Left renal cortex interstitium (tissue), 4 donors: ENCODE results near the gene ZNF275. TPM values are rescaled to one million over a fixed set of nuclear protein-coding genes. Genes with fewer than 3 reads are reported as not detected.
"Not testable (repeated sequence)": the region's sequence is repeated elsewhere in the genome, so short reads cannot be mapped to it uniquely, and the experiment has no call there.

ENCODE experiments used
- DNase-seq, 4 donors: peaks; one replicate each; pipeline ENCODE4 v3.0.0-alpha.2; 2013; ENCODE audit warnings: low read depth in 4 of 4, low spot score in 2 of 4, missing footprints in 1 of 4
- polyA plus RNA-seq, 4 donors: library from polyadenylated mRNA; unstranded; fragments of 120-200 nt; gene quantifications; one replicate each; pipeline ENCODE4 v1.2.1, GENCODE V29; 2013; ENCODE audit not compliant: insufficient read length in 4 of 4

Gene ZNF275
- polyA plus RNA-seq, 4 donors = 16.8 to 21.7 (median 19.0) TPM

DNA sequence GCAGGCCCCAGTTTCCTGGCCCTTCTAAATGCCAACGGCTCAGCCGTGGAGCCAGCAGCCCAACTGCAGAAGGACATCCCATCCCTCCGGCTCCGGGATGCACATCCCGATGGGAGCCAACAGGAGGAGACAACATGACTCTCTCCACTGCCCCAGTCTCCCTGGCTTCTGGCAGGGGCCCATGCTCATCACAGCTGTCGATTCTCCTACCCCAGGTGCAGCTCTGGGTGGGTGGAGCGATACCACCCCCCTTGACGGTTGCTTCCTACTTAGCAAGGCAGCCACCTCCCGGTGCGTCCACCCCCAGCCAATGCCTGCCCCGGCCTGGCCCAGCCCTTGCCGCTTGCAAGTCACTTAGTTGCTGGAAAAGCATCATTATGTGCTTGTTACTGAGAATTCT, 19.5 kb downstream of the ZNF275 start:
- DNase-seq = no peak

DNA sequence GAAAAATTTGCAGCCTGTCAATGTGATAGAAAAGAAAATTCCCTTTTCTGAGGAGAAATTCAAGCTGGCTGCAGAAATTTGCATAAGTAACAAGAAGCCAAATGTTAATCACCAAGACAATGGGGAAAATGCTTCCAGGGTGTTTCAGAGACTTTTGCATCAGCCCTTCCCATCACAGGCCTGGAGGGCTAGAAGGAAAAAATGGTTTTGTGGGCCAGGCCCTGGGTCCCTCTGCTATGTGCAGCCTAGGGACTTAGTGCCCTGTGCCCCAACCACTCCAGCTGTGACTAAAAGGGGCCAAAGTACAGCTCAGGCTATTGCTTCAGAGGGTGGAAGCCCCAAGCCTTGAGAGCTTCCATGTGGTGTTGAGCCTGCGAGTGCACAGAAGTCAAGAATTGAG, 23.9 kb downstream of the ZNF275 start:
- DNase-seq = no peak

DNA sequence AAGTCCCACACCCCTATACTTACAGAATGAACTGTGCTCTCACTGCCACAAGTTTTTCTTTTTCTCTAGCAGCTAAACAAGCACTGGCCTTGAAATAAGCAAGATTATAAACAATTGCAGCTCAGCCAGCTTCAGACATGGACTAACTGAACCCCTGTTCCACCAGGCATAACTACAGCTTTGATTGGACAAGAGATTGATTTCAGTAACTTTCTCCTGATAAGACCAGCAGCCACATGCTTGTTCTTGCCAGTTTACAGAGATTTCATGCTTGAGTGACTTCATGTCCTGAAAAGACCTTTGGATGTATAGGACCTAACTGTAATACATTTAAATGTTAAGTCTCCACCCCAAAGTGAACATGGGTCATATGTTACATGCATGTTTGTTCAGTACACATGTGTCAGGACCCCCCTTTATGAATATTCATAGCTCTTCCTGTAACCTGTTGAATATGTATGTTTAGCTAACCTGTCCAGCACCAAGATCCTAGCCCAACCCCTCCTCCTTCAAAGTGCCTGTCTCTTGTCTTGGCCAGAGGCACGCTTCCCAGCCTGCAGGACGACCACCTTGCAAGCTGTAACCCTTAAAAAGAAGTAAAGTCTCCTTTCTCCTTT, 27.9 kb downstream of the ZNF275 start:
- DNase-seq = no peak

DNA sequence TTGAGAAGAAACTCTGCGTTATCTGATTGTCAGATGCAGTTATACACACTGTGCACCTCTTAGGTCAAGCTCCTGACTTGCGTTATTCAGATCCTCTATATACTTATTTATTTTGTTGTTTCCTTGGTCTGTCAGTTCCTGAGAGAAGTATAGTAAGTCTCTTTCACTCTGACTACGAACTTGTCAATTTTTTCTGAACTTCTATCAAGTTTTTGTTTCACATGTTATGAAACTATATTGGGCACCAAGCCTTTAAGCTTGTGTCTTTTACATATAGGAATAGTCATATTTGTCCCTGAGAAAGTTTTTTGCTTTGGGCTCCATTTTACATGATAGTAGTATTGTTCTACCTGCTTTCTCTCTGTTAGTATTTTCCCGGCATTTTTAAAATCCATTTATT, 31.7 kb downstream of the ZNF275 start:
- DNase-seq = no peak

DNA sequence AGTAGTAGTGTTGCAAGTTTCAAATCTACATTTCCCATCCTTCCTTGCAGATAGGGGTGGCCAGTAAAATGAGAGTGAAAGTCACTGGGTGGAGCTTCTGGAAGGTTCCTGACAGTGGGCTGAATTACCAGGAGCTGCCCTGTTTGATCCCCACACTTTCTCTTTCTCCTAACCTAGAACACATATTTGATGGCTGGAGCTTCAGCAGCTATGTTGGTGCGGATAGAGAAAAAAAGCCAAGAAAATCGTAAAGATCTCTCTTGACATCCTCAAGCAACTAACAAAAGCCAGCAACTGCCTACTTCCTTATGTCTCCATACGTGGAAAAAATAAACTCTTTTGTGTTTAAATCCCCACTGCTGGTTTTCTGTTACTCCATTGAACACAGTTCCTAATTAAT, 32.2 kb downstream of the ZNF275 start:
- no peak for DNase-seq

DNA sequence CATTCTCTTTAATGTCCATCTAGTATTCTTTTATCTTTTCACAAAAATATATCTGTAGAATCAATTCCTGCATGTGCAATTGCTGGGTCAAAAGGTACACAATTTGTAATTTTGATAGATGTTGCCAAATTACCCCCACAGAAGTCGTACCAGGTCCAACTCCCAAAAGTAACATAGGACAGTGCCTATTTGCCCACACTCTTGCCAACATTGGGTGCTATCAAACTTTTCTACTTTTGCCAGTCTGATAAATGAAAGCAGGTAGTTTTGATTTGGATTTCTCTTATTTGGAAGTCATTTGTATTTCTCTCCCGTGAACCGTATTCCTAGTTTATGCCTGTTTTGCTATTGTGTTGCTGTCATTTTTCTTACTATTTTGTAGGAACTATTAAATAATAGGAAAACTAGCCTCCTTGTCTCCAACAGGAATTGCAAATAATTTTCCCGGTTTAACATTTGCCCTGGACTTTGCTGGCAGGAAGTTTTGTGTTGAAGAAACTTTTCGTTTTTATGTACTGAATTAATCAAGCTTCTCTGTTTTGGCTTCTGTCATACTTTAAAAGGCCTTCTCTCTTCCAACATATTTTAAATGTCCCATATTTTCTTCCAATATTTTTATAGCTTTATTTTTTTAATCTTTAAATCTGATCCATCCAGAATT, 33.1 kb downstream of the ZNF275 start:
- DNase-seq = no peak

DNA sequence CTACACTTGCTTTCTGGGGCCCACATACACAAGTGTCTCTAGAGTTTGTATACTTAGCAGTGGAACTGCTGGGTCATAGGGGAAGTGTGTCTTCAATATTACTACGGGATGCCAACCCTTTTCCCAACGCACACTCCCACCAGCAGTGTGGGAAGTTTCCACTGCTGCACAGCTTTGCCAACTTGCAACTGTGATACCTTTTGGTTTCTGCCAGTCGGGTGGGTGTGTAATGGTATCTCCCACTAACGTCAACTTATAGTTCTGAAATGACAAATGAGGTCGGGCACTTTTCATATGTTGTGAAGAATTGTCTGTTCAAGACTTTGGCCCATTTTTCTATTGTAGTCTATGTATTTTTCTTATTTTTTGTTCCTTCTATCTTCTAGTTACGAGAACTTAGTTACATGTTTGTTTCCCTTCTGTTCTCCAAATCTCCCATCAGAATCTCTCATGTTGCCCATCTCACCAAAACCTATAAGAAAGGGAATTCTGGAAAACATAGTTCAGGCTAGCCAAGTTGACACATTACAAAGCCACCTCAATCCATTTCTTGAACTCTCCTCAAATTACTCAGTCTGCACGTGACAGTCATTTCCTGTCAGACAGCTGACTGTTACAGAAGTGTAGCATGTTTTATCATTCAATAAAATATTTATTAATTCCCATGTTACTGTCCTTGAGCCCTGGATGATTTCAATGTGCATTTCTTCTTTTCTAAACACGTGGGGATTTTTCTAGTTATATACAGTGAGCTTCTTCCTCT, 36.5 kb downstream of the ZNF275 start:
- DNase-seq = no peak

DNA sequence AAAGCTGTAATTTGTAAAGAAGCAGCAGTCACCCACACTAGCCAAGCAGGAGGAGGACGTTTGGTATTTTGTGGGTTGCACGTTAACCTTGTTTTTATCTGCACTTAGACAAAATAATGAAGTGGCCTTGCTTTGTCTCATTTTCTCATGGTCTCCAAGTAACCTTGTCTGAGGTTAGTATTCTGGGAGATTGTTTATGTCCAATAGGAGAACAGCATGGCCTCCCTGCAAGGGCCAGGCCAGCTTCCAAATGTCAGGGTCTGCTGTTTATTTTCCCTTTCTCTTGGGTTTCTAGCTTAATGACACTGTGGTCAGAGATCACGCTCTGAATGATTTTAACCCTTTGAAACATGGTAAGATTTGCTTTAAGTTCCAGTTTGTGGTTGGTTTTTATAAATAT, 37.3 kb downstream of the ZNF275 start:
- DNase-seq = no peak

DNA sequence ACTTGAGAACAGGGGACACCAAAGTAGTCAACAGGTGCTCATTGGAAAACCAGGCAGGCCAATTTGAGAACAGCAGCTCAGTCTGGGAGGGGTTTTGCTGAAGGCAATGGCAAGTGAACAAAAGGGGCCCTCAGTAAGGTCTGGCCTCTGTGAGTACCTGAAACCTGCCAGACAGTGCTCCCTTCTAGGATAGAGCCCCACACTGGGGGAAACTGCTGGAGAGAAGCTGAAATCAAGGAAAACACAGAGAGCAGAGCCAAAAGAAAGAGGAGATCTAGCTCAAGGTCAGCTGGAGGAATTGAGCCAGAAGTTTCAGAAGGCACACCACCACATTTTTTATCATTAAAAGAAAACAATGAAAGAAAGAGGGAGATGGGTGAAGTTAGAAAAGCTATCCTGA, 39.0 kb downstream of the ZNF275 start:
- DNase-seq = no peak

DNA sequence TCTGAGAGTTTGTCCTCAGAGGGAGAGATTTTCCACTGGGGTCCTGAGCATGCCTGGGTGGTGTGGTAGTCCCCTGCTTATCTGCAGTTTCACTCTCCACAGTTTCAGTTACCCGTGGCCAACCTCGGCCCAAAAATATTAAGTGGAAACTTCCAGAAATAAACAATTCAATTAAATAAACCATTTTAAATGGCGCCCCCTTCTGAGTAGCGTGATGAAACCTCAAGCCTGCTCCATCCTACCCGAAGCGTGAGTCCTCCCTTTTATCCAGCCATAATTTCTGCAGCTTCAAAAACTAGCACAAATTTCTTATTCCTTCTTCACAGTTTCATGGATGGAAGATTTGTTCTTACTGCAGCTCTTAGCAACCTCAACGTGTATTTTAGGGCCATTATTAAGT, 40.5 kb downstream of the ZNF275 start:
- DNase-seq = no peak

DNA sequence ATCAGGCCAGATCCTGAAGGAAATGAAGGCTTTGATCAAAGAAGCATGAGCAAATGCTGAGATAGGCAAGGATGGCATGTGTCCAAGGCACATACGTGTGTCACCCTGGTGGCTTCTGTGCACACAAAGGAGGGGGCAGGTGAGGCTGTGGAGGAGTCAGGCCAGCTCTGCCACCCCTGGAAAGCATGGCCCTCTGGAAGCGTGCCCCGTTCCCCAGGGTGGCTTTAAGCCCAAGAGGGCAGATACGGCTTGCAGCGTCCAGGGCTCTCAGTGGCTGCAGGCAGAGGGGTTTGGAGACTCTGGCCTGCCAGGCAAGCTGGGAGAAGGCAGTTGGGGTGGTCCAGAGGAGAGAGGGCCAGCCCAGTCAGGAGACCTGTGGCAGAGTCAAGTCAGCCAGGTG, 41.6 kb downstream of the ZNF275 start:
- no peak for DNase-seq

DNA sequence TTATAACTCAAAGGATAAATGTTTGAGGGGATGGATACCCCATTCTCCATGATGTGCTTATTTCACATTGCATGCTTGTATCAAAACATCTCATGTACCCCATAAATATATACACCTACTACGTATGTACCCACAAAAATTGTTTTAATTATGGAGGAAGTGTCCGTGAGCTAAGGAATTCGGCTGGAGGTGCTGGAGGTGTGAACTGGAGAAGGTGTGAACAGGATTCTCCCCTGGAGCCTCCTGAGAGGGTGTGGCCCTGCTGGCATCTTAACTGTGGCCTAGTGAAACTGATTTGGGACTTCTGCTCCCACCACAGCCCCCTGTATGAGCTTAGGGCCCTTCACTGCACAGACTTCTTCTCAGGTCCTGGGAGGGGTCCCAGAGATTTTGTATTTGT, 43.8 kb downstream of the ZNF275 start:
- DNase-seq = no peak

DNA sequence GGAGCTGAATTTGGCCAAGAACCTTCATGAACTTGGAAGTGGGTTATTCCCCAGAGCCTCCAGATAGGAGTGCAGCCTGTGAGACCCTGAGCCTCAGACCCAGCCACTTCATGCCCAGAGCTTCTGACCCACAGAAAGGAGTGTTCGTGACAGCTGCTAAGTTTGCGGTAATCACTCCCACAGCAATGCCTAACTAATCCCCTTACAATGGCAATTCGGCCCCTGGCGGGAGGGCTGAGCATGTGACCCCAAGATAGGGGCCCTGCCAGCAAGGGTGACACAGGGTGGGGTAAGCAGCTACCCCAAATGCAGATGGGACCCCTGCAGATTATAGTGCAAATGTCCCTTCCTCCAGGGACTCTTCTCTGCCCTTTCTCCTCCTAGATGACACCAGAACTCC, 44.7 kb downstream of the ZNF275 start:
- DNase-seq = no peak

DNA sequence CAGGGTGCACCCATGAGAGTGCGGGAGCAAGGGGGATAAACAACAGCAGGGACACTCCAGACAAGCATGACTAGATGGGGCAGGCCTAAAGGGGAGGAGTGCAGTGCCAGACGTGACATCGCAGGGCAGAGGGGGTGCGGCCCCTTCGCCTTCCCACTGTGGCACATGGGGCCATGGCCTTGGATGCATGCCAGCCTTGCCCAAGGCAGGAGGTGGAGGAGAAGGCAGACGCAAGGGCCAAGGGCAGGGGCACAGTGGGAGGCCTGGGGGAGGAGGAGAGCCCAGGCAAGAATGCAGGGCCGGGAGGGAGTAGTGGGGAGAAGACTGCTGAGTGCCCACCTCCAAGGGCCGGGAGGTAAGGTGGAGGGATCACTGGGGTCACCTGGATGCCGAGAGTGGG, 45.6 kb downstream of the ZNF275 start:
- DNase-seq = no peak

DNA sequence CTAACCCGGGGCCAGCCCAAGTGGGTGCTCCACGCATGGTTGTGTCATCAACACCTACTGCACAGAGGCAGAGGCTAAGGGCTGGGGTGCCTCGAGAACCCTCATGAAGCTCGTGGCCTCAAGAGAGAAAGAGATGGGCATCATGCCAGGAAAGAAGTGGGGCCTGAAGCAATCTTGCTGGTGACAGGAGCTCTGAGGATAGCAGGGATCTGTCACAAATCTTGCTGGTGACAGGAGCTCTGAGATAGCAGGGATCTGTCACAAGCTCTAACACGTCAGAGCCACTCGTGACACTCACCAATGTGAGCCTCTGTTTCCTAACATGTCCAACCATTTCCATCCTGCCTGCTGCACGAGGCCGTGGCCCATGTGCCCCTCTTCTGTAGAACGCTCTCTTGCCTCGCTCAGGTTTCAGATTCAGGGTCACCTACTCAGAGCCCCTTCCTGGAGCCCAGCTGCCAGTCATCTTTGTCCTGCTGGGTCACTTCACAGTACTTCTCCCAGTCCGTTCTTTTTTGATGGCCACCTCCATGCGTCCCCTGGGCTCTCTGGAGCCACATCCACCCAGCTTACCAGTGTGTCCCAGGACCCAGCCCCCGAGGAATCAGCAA, 46.1 kb downstream of the ZNF275 start:
- DNase-seq = no peak

DNA sequence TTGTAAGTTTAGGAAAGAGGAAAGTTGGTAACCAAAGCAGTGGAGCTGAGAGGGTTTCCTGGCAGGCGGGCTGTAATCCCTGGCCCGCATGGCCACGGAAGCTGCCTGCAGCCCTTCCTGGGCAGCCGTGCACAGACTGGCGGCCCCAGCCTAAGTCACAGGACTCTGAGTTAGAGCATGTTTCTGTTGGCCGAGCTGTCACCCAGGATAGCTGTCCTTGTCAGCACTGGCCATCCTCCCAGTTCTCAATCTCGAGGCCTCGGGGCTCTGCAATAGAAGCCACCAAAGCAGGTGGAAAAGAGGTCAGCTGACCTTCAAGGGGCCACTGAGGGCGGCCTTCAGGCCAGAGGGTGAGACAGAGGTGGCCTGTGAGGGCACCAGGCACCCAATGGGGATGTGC, 46.7 kb downstream of the ZNF275 start:
- DNase-seq = no peak

DNA sequence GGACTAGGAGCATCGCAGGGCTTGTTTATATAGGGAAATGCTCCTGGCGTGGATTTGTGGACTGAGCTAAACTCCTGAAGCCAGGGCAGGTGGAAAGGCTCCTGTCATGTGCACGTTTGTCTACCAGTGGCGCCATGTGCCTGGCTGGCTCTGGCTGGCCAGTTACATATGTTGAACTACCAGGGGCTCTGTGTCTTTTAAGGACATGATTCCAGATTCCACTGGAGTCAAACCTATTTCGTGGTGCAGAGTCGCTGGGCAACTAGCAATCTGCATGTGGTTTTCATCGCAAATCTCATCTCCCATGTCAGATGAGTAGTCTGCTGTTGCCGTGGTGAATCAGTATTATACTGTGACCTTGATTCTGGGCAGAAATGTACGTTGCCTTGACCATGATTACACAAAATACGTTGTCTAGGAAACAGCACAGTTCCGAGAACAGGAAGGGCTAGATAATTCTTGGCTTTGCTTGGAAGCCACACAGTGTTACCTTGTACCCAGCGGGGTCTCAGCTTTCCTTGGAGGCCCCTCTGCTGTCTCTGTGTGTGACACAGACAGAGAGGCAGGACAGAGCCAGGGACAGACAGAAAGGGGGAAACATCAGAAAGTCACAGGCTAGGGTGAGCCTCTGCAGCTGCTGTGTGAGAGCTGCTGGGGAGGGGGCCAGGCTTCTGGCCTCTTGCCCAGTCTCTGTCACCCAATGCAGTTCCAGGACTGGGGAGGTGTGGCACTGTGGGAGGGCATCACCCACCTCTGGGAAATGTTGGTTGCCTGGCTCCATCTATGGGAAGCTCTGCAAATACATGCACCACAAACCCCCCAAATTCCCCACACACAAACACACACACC, 48.0 kb downstream of the ZNF275 start:
- peak; percentile 34 to 62 (median 58) for DNase-seq

DNA sequence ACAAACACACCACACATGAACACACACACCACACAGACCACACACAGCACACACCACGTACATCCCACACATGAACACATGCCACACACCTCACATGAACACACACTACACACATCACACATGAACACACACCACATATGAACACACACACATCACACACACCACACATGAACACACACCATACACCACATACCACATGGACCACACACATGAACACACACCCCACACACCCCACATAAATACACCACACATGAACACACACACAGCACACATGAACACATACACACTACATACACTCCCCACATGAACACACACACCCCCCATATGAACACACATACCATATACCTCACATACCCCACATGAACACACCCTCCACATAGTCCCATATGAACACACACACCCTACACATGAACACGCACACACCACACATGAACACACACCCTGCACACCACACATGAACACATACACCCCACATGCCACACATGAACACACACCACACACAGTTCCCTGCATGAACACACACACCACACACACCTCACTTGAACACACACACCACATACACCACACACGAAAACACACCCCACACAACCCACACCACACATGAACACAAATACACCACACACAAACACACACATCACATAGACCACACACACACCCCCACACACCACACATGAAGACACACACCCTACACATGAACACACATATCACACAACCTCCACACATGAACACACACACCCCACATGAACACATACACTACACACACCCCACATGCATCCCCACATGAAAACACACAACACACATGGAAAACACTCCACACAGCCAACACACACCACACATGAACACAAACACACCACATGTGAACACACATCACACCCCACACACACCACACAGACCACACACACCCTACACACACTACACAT, 48.9 kb downstream of the ZNF275 start:
- DNase-seq = no peak

DNA sequence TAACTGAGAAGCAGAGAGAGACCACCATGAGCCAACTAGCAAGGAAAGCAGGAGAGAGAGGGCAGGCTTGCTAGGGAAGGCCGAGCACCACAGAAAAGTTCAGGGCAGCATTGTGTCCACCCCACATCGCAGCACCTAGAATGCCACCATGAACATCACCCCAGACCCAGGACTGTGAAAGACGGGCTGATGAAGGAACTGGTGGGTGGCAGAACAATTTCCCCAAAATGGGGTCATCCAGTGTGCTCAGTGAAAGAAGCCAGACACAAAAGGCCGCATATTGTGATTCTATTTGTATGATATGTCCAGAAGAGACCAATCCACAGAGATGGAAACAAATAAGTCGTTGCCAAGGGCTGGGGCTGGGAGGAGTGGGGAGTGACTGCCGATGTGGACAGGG, 50.4 kb downstream of the ZNF275 start:
- no peak for DNase-seq

DNA sequence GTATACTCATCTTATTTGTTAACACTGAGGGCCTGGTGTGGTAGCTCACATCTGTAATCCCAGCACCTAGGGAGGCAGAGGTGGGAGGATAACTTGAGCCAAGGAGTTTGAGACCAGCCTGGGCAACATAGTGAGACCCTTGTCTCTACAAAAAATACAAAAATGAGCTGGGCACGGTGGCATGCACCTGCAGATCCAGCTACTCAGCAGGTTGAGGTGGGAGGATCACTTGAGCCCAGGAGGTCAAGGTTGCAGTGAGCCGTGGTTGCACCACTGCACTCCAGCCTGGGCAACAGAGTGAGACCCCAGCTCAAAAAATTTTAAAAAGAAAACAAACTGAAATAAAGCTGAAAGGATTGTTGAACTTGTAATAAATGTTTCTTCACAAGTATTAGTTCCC, 51.0 kb downstream of the ZNF275 start:
- not testable (repeated sequence) for DNase-seq
